Measurements from ENCODE around the gene SLC35G2.
"Not testable (repeated sequence)": the region's sequence is repeated elsewhere in the genome, so short reads cannot be mapped to it uniquely, and the experiment has no call there.

The SLC35G2 gene

GRCh38 chr3:136891934-136892855, 73.3 kb downstream of the SLC35G2 start:
- DNase-seq = no peak

- DNase-seq = peak in 1 of 3 experiments; percentile 18
Observed at GRCh38 chr3:136893848-136894443, 75.0 kb downstream of the SLC35G2 start.

GRCh38 chr3:136897171-136897570, 78.2 kb downstream of the SLC35G2 start:
- DNase-seq = not testable (repeated sequence)

- peak in 1 of 3 experiments; percentile 79 for DNase-seq
Observed at GRCh38 chr3:136898549-136898948, 79.6 kb downstream of the SLC35G2 start.

GRCh38 chr3:136898954-136899353, 80.0 kb downstream of the SLC35G2 start:
- DNase-seq = no peak

- DNase-seq = no peak
Observed at GRCh38 chr3:136899622-136900158, 80.8 kb downstream of the SLC35G2 start.

GRCh38 chr3:136900694-136901093, 81.8 kb downstream of the SLC35G2 start:
- DNase-seq = not testable (repeated sequence)

- no peak for DNase-seq
Observed at GRCh38 chr3:136901391-136901790, 82.5 kb downstream of the SLC35G2 start.

GRCh38 chr3:136902530-136902929, 83.6 kb downstream of the SLC35G2 start:
- not testable (repeated sequence) for DNase-seq

GRCh38 chr3:136903899-136904298, 85.0 kb downstream of the SLC35G2 start:
- DNase-seq = no peak

- no peak for DNase-seq
Observed at GRCh38 chr3:136904746-136905145, 85.8 kb downstream of the SLC35G2 start.
